K562 (cell line): ENCODE measurements around the gene TFDP1. TPM values are rescaled to one million over a fixed set of nuclear protein-coding genes. Genes with fewer than 3 reads are reported as not detected.

Experiments used
- ATAC-seq: fragments of 200-7000 bp; cut with Tn5 transposase; 3 replicates; pipeline ENCODE4 v1.9.1; 2020; ENCODE audit warnings: moderate library complexity
- BruUV-seq: library from RNA; stranded (reverse); fragments of 400-500 nt; replicated peaks from 2 replicates; lab custom pipeline; 2021; lab: Mats Ljungman, UMichigan
- CTCF ChIA-PET: fragments of 300-600 bp; formaldehyde crosslinking; extraction: SDS; loops from one replicate; lab custom pipeline; 2021; ENCODE audit warnings: low intra/inter-chr PET ratio; lab: Yijun Ruan, JAX
- POLR2A ChIA-PET: fragments of 300-600, 350-650 bp; sonication (Branson Sonifier 250); formaldehyde crosslinking; extraction: SDS; loops from one replicate; lab custom pipeline; 2021; ENCODE audit warnings: antibody characterized with exemption, inconsistent platforms; lab: Yijun Ruan, JAX
- DNase-seq, 4 experiments: peaks; one replicate each; pipeline versions ENCODE4 v3.0.0 to v3.0.0-alpha.2; 2011 to 2018; ENCODE audit warnings: low spot score in 3 of 4, mixed read lengths in 3 of 4; ENCODE audit errors: extremely low read depth in 1 of 4
- FAIRE-seq: peaks from 2 replicates; lab custom pipeline; 2011; peaks lifted over from hg19 to GRCh38; lab: Jason Lieb, UNC
- H2AFZ ChIP-seq: 2 replicates; pipeline ENCODE4 v1.6.0; 2011; ENCODE audit warnings: low read depth, low read length, control low read depth, inconsistent platforms
- H3K27ac ChIP-seq: fragments of 200-600 bp; 3 replicates; pipeline ENCODE4 v1.8.0; 2011; ENCODE audit warnings: low read depth, mild to moderate bottlenecking, control low read depth, inconsistent platforms, low read length, moderate library complexity, mixed read lengths; ENCODE audit errors: extremely low read depth
- H3K27me3 ChIP-seq, 2 experiments: fragments of 300-600 bp in 1 of 2; 2 replicates in 1 of 2; 3 replicates in 1 of 2; pipeline versions ENCODE4 v1.6.0 to v1.8.0; 2011; ENCODE audit warnings: inconsistent platforms in 2 of 2, low read length in 2 of 2, mild to moderate bottlenecking in 1 of 2, mixed read lengths in 1 of 2, moderate library complexity in 1 of 2; ENCODE audit not compliant: control insufficient read depth in 2 of 2, insufficient read depth in 2 of 2
- H3K36me3 ChIP-seq: fragments of 300-600 bp; 3 replicates; pipeline ENCODE4 v1.8.0; 2011; ENCODE audit warnings: mild to moderate bottlenecking, low read length, inconsistent platforms; ENCODE audit not compliant: control insufficient read depth, insufficient read depth
- H3K4me1 ChIP-seq, 2 experiments: fragments of 200-600 bp in 1 of 2; replicated peaks in 1 of 2; 2 replicates in 1 of 2; 3 replicates in 1 of 2; pipeline versions ENCODE4 v1.5.1 to v1.8.0; 2011; ENCODE audit warnings: inconsistent platforms in 2 of 2, low read length in 2 of 2, mild to moderate bottlenecking in 1 of 2, mixed read lengths in 1 of 2, moderate library complexity in 1 of 2; ENCODE audit not compliant: control insufficient read depth in 2 of 2, insufficient read depth in 2 of 2
- H3K4me2 ChIP-seq: 2 replicates; pipeline ENCODE4 v1.6.1; 2011; ENCODE audit warnings: low read length, control low read depth, inconsistent platforms, mixed read lengths; ENCODE audit not compliant: insufficient read depth
- H3K4me3 ChIP-seq: fragments of 200-600 bp; sonication (generic), shearing (Covaris generic); 2 replicates; pipeline ENCODE4 v1.5.1; 2016; ENCODE audit warnings: control low read depth, inconsistent platforms
- H3K79me2 ChIP-seq: fragments of 200-600 bp; 3 replicates; pipeline ENCODE4 v1.8.0; 2011; ENCODE audit warnings: low read length, inconsistent platforms; ENCODE audit not compliant: control insufficient read depth, insufficient read depth
- H3K9ac ChIP-seq, 2 experiments: 2 replicates each; pipeline versions ENCODE4 v1.6.0 to v1.6.1; 2011; ENCODE audit warnings: low read depth in 2 of 2, low read length in 2 of 2, control low read depth in 1 of 2, inconsistent platforms in 1 of 2, mild to moderate bottlenecking in 1 of 2, mixed read lengths in 1 of 2; ENCODE audit not compliant: insufficient read depth in 1 of 2
- H3K9me1 ChIP-seq: one replicate; pipeline ENCODE4 v1.6.0; 2011; ENCODE audit warnings: inconsistent platforms, mild to moderate bottlenecking, low read length, moderate library complexity; ENCODE audit not compliant: control insufficient read depth, insufficient read depth
- H3K9me3 ChIP-seq: replicated peaks from 2 replicates; pipeline ENCODE4 v1.5.1; 2011; ENCODE audit warnings: low read depth, low read length, inconsistent platforms; ENCODE audit not compliant: control insufficient read depth, insufficient read depth
- H4K20me1 ChIP-seq: replicated peaks from 2 replicates; pipeline ENCODE4 v1.6.1; 2011; ENCODE audit warnings: low read length, inconsistent platforms, mixed read lengths; ENCODE audit not compliant: control insufficient read depth, insufficient read depth
- ADNP ChIP-seq: fragments of 200-800 bp; sonication (Bioruptor generic); IDR thresholded peaks from 2 replicates; pipeline ENCODE4 v1.6.1; 2016; ENCODE audit warnings: missing genetic modification characterization, missing compliant biosample characterization
- CBFB ChIP-seq: sonication (generic); formaldehyde crosslinking; IDR thresholded peaks from 2 replicates; pipeline ENCODE4 v1.4.0; 2020; ENCODE audit warnings: mild to moderate bottlenecking, missing genetic modification reagents
- CHD2 ChIP-seq: IDR thresholded peaks from 2 replicates; pipeline ENCODE4 v1.6.1; 2011; ENCODE audit warnings: low read depth, low read length
- FOXP4 ChIP-seq: sonication (generic); formaldehyde crosslinking; IDR thresholded peaks from 2 replicates; pipeline ENCODE4 v1.8.0; 2022; ENCODE audit warnings: mild to moderate bottlenecking, missing genetic modification reagents, borderline replicate concordance
- GTF2B ChIP-seq: IDR thresholded peaks from 2 replicates; pipeline ENCODE4 v1.6.1; 2011; ENCODE audit not compliant: insufficient read length; ENCODE audit errors: extremely low read depth
- MCM5 ChIP-seq: fragments of 450-650 bp; IDR thresholded peaks from 2 replicates; pipeline ENCODE4 v1.6.1; 2016; ENCODE audit warnings: low read depth
- NONO ChIP-seq, 2 experiments: fragments of 200-400 bp in 1 of 2; fragments of 450-650 bp in 1 of 2; formaldehyde crosslinking in 1 of 2; IDR thresholded peaks; 2 replicates each; pipeline ENCODE4 v1.6.1; 2017; ENCODE audit warnings: low read depth in 2 of 2, mild to moderate bottlenecking in 2 of 2, moderate library complexity in 2 of 2, low read length in 1 of 2
- WGBS: fragments of 100-300 bp; shearing (Covaris generic); methylation state at CpG from one replicate; pipeline ENCODE4 v1.1.6; 2016; ENCODE audit warnings: low coverage, mixed read lengths; ENCODE audit not compliant: insufficient coverage; ENCODE audit errors: missing lambda C conversion rate; 5-methylcytosine and 5-hydroxymethylcytosine counted together
- in situ Hi-C: fragments of 300-500 bp; cut with MboI; formaldehyde crosslinking; loops from 4 replicates; pipeline ENCODE4 v1.15.0; 2018; ENCODE audit warnings: inconsistent platforms, mixed read lengths
- intact Hi-C: fragments of 100-400 bp; cut with micrococcal nuclease; formaldehyde crosslinking; loops from 2 replicates; pipeline ENCODE4 v1.14.2; 2022
- polyA plus RNA-seq, 8 experiments: library from polyadenylated mRNA; depleted of rRNA in 4 of 8; stranded (reverse) in 5 of 8; unstranded in 3 of 8; fragments of >200 nt; fragmentation: Nextera tagmentation in 2 of 8; fragmentation: Illumina TruSeq in 1 of 8; extraction: Ambion mirVana in 2 of 8; extraction: Trizol in 1 of 8; gene quantifications; 2 replicates each; pipeline versions ENCODE4 v1.2.1 to v1.2.3, GENCODE V29; 2011 to 2014; ENCODE audit warnings: inconsistent platforms in 1 of 8, missing spikeins in 1 of 8
- total RNA-seq, 7 experiments: library from RNA; depleted of rRNA in 6 of 7; stranded (reverse); fragments of >200 nt in 6 of 7; fragmentation: Illumina TruSeq in 2 of 7; extraction: Trizol in 2 of 7; gene quantifications; 2 replicates each; pipeline versions ENCODE4 v1.2.1 to v1.2.3, GENCODE V29; 2011 to 2021; ENCODE audit warnings: low replicate concordance in 1 of 7

The TFDP1 gene
- total and polyA plus RNA-seq, 9 of the 15 experiments (the other 6 are each of a cell fraction or from before 2014, with no cell fraction given), result 33.8 to 145 (median 69.1) TPM

GRCh38 chr13:113550453-113550852 is 34.1 kb upstream of the TFDP1 start:
- H3K36me3 ChIP-seq, result peaks cover 12% of the 10 kb centered on the region; the same call in 1 of the 3 replicates
- FAIRE-seq (no peak), DNase-seq (no peak), ATAC-seq (no peak)
- ChIA-PET POLR2A (no interaction called here), CTCF (no interaction called here)
- TF ChIP-seq NONO (IDR thresholded peaks at IDR 0.05; ENCODE audit: low read depth in 2 of 2, low read length in 1 of 2) (no peak), CBFB (no peak), MCM5 (no peak)
- in situ Hi-C loops (no loop called here), intact Hi-C loops (no loop called here)
- 87% methylated on average over 5 of the region's 9 CpGs for WGBS
- H3K4me1 ChIP-seq, result peaks cover 0 to 25% of the 10 kb centered on the region in 2 experiments; a peak in 3 of 5 replicates
- H3K79me2 ChIP-seq, result no peaks in the 10 kb centered on the region; the same call in 2 of the 3 replicates
- no peak overlapping the region for H3K27ac ChIP-seq
- no peaks in the 10 kb centered on the region for H3K27me3 ChIP-seq
- no TSS peak for BruUV-seq
- no peak overlapping the region for H3K4me3 ChIP-seq
- H2AFZ ChIP-seq, result no peak overlapping the region
- no peak overlapping the region for H3K4me2 ChIP-seq
- no peaks in the 10 kb centered on the region; the same call in 1 of the 2 replicates for H4K20me1 ChIP-seq
- H3K9me1 ChIP-seq, result no peaks in the 10 kb centered on the region
- no peaks in the 10 kb centered on the region for H3K9me3 ChIP-seq
- no peak overlapping the region for H3K9ac ChIP-seq

GRCh38 chr13:113551081-113552000 is 33.2 kb upstream of the TFDP1 start:
- no peak for FAIRE-seq

More at GRCh38 chr13:113551081-113552000, 33.2 kb upstream of the TFDP1 start:
- ChIA-PET POLR2A (no interaction called here), CTCF (no interaction called here)
- no peaks in the 10 kb centered on the region; the same call in 1 of the 2 replicates for H4K20me1 ChIP-seq
- peaks cover 12% of the 10 kb centered on the region; the same call in 1 of the 3 replicates for H3K36me3 ChIP-seq
- in situ Hi-C loops, result no loop called here
- H3K79me2 ChIP-seq, result no peaks in the 10 kb centered on the region
- H3K27me3 ChIP-seq, result no peaks in the 10 kb centered on the region
- intact Hi-C loops, result no loop called here
- peaks cover 0 to 19% of the 10 kb centered on the region in 2 experiments; a peak in 3 of 5 replicates for H3K4me1 ChIP-seq
- no peaks in the 10 kb centered on the region for H3K9me3 ChIP-seq
- BruUV-seq, result no TSS peak
- no peak overlapping the region for H2AFZ ChIP-seq
- ATAC-seq (no peak), DNase-seq (peak in 1 of 4 experiments; percentile 15)
- TF ChIP-seq CHD2 (no peak), FOXP4 (CRISPR knock-in tag) (no peak), GTF2B (no peak), ADNP (no peak)
- WGBS, result 59% methylated on average over 15 of the region's 16 CpGs
- H3K9me1 ChIP-seq, result no peaks in the 10 kb centered on the region
- H3K4me3 ChIP-seq, result no peak overlapping the region
- no peak overlapping the region for H3K4me2 ChIP-seq
- no peak overlapping the region for H3K27ac ChIP-seq
- H3K9ac ChIP-seq, result no peak overlapping the region; a peak in 1 of 4 replicates
